Breast epithelium (tissue), 4 donors: ENCODE measurements around the gene TTC27. TPM values are rescaled to one million over a fixed set of nuclear protein-coding genes. Genes with fewer than 3 reads are reported as not detected.

Experiments
- DNase-seq, 2 donors: peaks; one replicate each; pipeline ENCODE4 v3.0.0-alpha.2; 2019; ENCODE audit warnings: low spot score in 2 of 2
- H3K27ac ChIP-seq, 2 donors: fragments of 200-600 bp; sonication (generic) in 1 of 2; one replicate each; pipeline ENCODE4 v1.5.1; 2016 to 2019; ENCODE audit warnings: mild to moderate bottlenecking in 1 of 2
- H3K27me3 ChIP-seq, 2 donors: fragments of 200-600 bp; sonication (generic) in 1 of 2; one replicate each; pipeline versions ENCODE4 v1.5.1 to v1.6.0; 2017 to 2019; ENCODE audit warnings: control low read depth in 1 of 2, mild to moderate bottlenecking in 1 of 2
- H3K36me3 ChIP-seq: fragments of 200-600 bp; one replicate; pipeline ENCODE4 v1.5.1; 2019
- H3K4me1 ChIP-seq, 2 donors: fragments of 200-600 bp; sonication (generic); one replicate each; pipeline ENCODE4 v1.5.1; 2016 to 2019; ENCODE audit warnings: control low read depth in 1 of 2
- H3K4me3 ChIP-seq, 3 donors: fragments of 200-600 bp; sonication (generic); 1 replicate in 2 of 3; 2 replicates in 1 of 3; pipeline ENCODE4 v1.5.1; 2016 to 2019; ENCODE audit warnings: mild to moderate bottlenecking in 3 of 3, moderate library complexity in 2 of 3
- H3K9me3 ChIP-seq, 2 donors: fragments of 200-600 bp; sonication (generic) in 1 of 2; one replicate each; pipeline ENCODE4 v1.5.1; 2016 to 2019; ENCODE audit warnings: control low read depth in 1 of 2
- POLR2A ChIP-seq: fragments of 450-650 bp; IDR thresholded peaks from one replicate; pipeline ENCODE4 v1.6.1; 2016; ENCODE audit warnings: antibody characterized with exemption, mild to moderate bottlenecking, moderate library complexity
- POLR2AphosphoS5 ChIP-seq, 3 donors: sonication (generic); formaldehyde crosslinking; IDR thresholded peaks; one replicate each; pipeline ENCODE4 v1.6.1; 2017; ENCODE audit warnings: antibody characterized with exemption in 3 of 3
- intact Hi-C: fragments of 100-400 bp; cut with DNase I; formaldehyde crosslinking; loops from one replicate; pipeline ENCODE4 v1.15.1; 2023; ENCODE audit warnings: low total_unique reads
- total RNA-seq, 3 donors: library from RNA; depleted of rRNA; stranded (reverse); fragments of >200 nt; gene quantifications; one replicate each; pipeline ENCODE4 v1.1.0, GENCODE V29; 2016
- TF ChIP-seq, protein P1 (sequence below), 3 donors: fragments of 450-650 bp; IDR thresholded peaks; one replicate each; pipeline ENCODE4 v1.5.1; 2016 to 2017; ENCODE audit warnings: antibody characterized with exemption in 3 of 3, mild to moderate bottlenecking in 3 of 3, moderate library complexity in 3 of 3

TTC27 gene
- total RNA-seq, 3 donors from 2014 or later = 16.5 to 29.6 (median 19.0) TPM

DNA sequence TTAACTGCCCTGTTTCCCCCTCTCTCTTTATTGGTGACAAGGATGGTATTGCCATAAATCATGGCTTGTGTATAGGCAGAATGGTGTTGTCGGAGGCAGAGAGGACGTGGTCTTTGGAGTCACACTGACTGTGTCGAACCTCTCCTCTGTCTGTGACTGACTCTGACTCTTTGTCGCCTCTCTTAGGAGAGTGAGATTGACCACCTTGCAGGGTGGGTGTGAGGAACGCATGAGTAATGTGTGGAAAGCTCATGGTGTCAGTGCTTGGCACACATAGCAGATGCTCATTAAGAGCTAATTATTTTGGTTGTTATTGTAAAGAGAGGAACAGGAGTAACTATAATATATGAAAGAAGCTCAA lies 145.6 kb downstream of the TTC27 start:
- Histone ChIP-seq H3K27me3 (no peaks in the 10 kb centered on the region), H3K27ac (no peak overlapping the region), H3K36me3 (peaks cover 3% of the 10 kb centered on the region), H3K4me1 (no peaks in the 10 kb centered on the region), H3K4me3 (no peak overlapping the region), H3K9me3 (no peaks in the 10 kb centered on the region)
- no peak for TF ChIP-seq POLR2A
- TF ChIP-seq, protein P1, sequence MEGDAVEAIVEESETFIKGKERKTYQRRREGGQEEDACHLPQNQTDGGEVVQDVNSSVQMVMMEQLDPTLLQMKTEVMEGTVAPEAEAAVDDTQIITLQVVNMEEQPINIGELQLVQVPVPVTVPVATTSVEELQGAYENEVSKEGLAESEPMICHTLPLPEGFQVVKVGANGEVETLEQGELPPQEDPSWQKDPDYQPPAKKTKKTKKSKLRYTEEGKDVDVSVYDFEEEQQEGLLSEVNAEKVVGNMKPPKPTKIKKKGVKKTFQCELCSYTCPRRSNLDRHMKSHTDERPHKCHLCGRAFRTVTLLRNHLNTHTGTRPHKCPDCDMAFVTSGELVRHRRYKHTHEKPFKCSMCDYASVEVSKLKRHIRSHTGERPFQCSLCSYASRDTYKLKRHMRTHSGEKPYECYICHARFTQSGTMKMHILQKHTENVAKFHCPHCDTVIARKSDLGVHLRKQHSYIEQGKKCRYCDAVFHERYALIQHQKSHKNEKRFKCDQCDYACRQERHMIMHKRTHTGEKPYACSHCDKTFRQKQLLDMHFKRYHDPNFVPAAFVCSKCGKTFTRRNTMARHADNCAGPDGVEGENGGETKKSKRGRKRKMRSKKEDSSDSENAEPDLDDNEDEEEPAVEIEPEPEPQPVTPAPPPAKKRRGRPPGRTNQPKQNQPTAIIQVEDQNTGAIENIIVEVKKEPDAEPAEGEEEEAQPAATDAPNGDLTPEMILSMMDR (IDR thresholded peaks at IDR 0.05) = no peak
- no peak for TF ChIP-seq POLR2AphosphoS5 (IDR thresholded peaks at IDR 0.05)
- DNase-seq = no peak
- intact Hi-C loops = no loop called here

- TF ChIP-seq, protein P1 (IDR thresholded peaks at IDR 0.05) = no peak
- TF ChIP-seq POLR2A = no peak
- no peak for TF ChIP-seq POLR2AphosphoS5 (IDR thresholded peaks at IDR 0.05)
- Histone ChIP-seq H3K27ac (no peak overlapping the region), H3K36me3 (peaks cover 5% of the 10 kb centered on the region), H3K9me3 (peaks cover 6 to 7% of the 10 kb centered on the region in 2 donors), H3K4me1 (no peaks in the 10 kb centered on the region), H3K27me3 (no peaks in the 10 kb centered on the region), H3K4me3 (no peak overlapping the region)
- DNase-seq = no peak
- intact Hi-C loops = no loop called here
Observed at GRCh38 chr2:32775954-32776353, 148.1 kb downstream of the TTC27 start.

DNA sequence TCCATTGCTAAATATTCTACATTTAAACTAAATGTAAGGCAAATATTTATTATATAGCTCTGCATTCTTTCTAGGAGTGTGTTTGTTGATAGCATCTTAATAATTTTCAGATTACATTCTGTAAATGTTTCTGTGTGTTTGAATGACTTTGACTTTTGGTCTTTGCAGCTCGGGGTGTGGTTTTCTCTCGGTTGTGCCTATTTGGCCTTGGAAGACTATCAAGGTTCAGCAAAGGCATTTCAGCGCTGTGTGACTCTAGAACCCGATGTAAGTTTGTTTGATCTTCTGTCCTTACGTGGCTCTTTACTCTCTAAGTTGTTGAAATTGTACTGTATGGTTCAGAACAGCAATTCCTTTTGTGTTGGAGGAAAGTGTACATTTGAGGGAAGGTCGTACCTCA lies 149.9 kb downstream of the TTC27 start:
- Histone ChIP-seq H3K4me3 (no peak overlapping the region), H3K9me3 (peaks cover 11 to 14% of the 10 kb centered on the region in 2 donors), H3K4me1 (no peaks in the 10 kb centered on the region), H3K36me3 (peaks cover 5% of the 10 kb centered on the region), H3K27me3 (no peaks in the 10 kb centered on the region), H3K27ac (no peak overlapping the region)
- intact Hi-C loops = no loop called here
- TF ChIP-seq POLR2A = no peak
- TF ChIP-seq, protein P1 (IDR thresholded peaks at IDR 0.05) = no peak
- TF ChIP-seq POLR2AphosphoS5 (IDR thresholded peaks at IDR 0.05) = no peak
- DNase-seq = no peak

GRCh38 chr2:32780961-32781360 lies 153.1 kb downstream of the TTC27 start:
- Histone ChIP-seq H3K4me3 (no peak overlapping the region), H3K4me1 (no peaks in the 10 kb centered on the region), H3K27ac (no peak overlapping the region), H3K9me3 (peaks cover 11 to 14% of the 10 kb centered on the region in 2 donors), H3K27me3 (no peaks in the 10 kb centered on the region), H3K36me3 (peaks cover 5% of the 10 kb centered on the region)
- DNase-seq = no peak
- no peak for TF ChIP-seq POLR2AphosphoS5 (IDR thresholded peaks at IDR 0.05)
- TF ChIP-seq, protein P1 (IDR thresholded peaks at IDR 0.05) = no peak
- no peak for TF ChIP-seq POLR2A
- intact Hi-C loops = no loop called here

DNA sequence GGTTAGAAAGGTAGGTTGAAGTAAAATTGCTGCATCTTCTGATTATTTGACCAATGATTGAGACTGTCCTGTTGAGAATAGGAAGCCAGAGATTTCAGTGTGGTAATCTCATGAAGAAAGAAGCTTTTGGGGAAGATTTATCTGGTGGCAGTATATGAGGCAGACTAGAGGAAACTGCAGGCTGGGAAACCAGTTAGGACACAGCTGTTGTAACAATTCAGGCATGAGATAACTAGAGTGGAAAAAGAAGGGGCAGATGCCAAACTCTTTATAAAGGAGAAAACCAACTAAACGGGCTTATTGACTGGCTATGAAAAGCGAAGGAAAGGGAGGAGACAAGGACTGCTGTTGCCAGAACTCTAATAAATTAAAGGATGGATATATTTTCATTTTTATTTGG lies 155.6 kb downstream of the TTC27 start:
- H3K27ac ChIP-seq = no peak overlapping the region
- H3K36me3 ChIP-seq = peaks cover 1% of the 10 kb centered on the region
- H3K4me3 ChIP-seq = no peak overlapping the region
- peaks cover 11 to 14% of the 10 kb centered on the region in 2 donors for H3K9me3 ChIP-seq
- H3K4me1 ChIP-seq = no peaks in the 10 kb centered on the region
- TF ChIP-seq, protein P1 (IDR thresholded peaks at IDR 0.05) = no peak
- TF ChIP-seq POLR2AphosphoS5 (IDR thresholded peaks at IDR 0.05) (no peak), POLR2A (no peak)
- no peaks in the 10 kb centered on the region for H3K27me3 ChIP-seq
- intact Hi-C loops = no loop called here
- DNase-seq = no peak
